Panc1 (cell line): ENCODE data around the gene TXNDC11.

Experiments used
- POLR2AphosphoS5 ChIP-seq: IDR thresholded peaks from 2 replicates; pipeline ENCODE4 v1.6.1; 2012; ENCODE audit warnings: mild to moderate bottlenecking, low read depth, low read length, moderate library complexity
- REST ChIP-seq, 2 experiments: IDR thresholded peaks; 2 replicates each; pipeline ENCODE4 v1.6.1; 2011 to 2012; ENCODE audit warnings: low read depth in 2 of 2, control low read depth in 1 of 2, low read length in 1 of 2, mild to moderate bottlenecking in 1 of 2, moderate library complexity in 1 of 2; ENCODE audit not compliant: insufficient read depth in 1 of 2
- SIN3A ChIP-seq: IDR thresholded peaks from 2 replicates; pipeline ENCODE4 v1.6.1; 2012; ENCODE audit warnings: low read depth, mild to moderate bottlenecking, low read length, moderate library complexity, borderline replicate concordance; ENCODE audit not compliant: insufficient read depth
- TCF7L2 ChIP-seq: IDR thresholded peaks from 2 replicates; pipeline ENCODE4 v1.6.1; 2011; ENCODE audit warnings: mild to moderate bottlenecking, low read depth, low read length, inconsistent platforms
- TF ChIP-seq, protein P1 (sequence below): fragments of 450-650 bp; IDR thresholded peaks from 2 replicates; pipeline ENCODE4 v1.5.1; 2017; ENCODE audit warnings: mild to moderate bottlenecking

DNA sequence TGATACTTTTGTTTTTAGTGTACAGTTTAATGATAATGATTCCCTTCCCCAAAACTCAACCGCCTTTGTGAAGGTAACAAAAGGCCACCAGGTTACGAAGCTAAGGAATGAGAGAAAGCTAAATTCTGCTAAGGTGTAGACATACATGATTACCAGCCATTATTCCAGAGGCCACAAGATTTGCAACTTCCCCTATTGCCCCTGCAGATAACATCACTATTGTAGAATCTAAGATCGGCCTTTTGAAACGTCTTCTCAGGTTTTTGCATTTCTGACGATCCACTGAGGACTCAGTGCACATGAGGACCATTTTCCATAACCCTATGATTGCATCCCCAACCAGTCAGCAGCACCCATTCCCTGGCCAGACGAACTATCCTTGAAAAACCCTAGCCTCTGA lies 108.3 kb downstream of the TXNDC11 start:
- TF ChIP-seq REST (IDR thresholded peaks at IDR 0.05; ENCODE audit: insufficient read depth in 1 of 2, low read depth in 2 of 2, low read length in 1 of 2) (no peak), POLR2AphosphoS5 (no peak), TCF7L2 (no peak), SIN3A (no peak)
- TF ChIP-seq, protein P1, sequence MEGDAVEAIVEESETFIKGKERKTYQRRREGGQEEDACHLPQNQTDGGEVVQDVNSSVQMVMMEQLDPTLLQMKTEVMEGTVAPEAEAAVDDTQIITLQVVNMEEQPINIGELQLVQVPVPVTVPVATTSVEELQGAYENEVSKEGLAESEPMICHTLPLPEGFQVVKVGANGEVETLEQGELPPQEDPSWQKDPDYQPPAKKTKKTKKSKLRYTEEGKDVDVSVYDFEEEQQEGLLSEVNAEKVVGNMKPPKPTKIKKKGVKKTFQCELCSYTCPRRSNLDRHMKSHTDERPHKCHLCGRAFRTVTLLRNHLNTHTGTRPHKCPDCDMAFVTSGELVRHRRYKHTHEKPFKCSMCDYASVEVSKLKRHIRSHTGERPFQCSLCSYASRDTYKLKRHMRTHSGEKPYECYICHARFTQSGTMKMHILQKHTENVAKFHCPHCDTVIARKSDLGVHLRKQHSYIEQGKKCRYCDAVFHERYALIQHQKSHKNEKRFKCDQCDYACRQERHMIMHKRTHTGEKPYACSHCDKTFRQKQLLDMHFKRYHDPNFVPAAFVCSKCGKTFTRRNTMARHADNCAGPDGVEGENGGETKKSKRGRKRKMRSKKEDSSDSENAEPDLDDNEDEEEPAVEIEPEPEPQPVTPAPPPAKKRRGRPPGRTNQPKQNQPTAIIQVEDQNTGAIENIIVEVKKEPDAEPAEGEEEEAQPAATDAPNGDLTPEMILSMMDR: no peak
